Renal pelvis (tissue), 12 donors: Measurements from ENCODE around the gene HPN. TPM values are rescaled to one million over a fixed set of nuclear protein-coding genes. Genes with fewer than 3 reads are reported as not detected.
A peak's percentile ranks its signal among the peaks of the same experiment; 100 is the strongest.
"Not testable (repeated sequence)": the region's sequence is repeated elsewhere in the genome, so short reads cannot be mapped to it uniquely, and the experiment has no call there.

Experiments used
- DNase-seq: peaks from one replicate; pipeline ENCODE4 v3.0.0-alpha.2; 2013
- long read RNA-seq, 16 experiments: transcript quantifications; one replicate each; lab custom pipeline, GENCODE V29; 2026
- polyA plus RNA-seq, 3 donors: library from polyadenylated mRNA; unstranded; fragments of 120-200 nt; gene quantifications; one replicate each; pipeline ENCODE4 v1.2.1, GENCODE V29; 2013; ENCODE audit not compliant: insufficient read length in 3 of 3

Gene HPN
- polyA plus RNA-seq: 100 to 1,000 TPM; 118 to 150 (median 128) TPM
- long read RNA-seq, donor 1, partial matches to known transcripts: 92 of 92 reads
- long read RNA-seq, donor 1, other reads (novel, unspliced or antisense): 0 of 92 reads
- long read RNA-seq, donor 2, partial matches to known transcripts: 84 of 99 reads
- long read RNA-seq, donor 2, other reads (novel, unspliced or antisense): 15 of 99 reads
- long read RNA-seq, donor 3, partial matches to known transcripts: 61 of 66 reads
- long read RNA-seq, donor 3, other reads (novel, unspliced or antisense): 5 of 66 reads
- long read RNA-seq, donor 4, partial matches to known transcripts: 87 of 96 reads
- long read RNA-seq, donor 4, other reads (novel, unspliced or antisense): 9 of 96 reads
- long read RNA-seq, donor 5, partial matches to known transcripts: 46 of 46 reads
- long read RNA-seq, donor 5, other reads (novel, unspliced or antisense): 0 of 46 reads
- long read RNA-seq, donor 6, partial matches to known transcripts: 53 of 53 reads
- long read RNA-seq, donor 6, other reads (novel, unspliced or antisense): 0 of 53 reads
- long read RNA-seq, donor 7, partial matches to known transcripts: 89 of 100 reads
- long read RNA-seq, donor 7, other reads (novel, unspliced or antisense): 11 of 100 reads
- long read RNA-seq, donor 8: 0 reads
- long read RNA-seq, donor 9, partial matches to known transcripts: 134 of 142 reads
- long read RNA-seq, donor 9, other reads (novel, unspliced or antisense): 7 of 142 reads
- long read RNA-seq, donor 10, partial matches to known transcripts: 84 of 90 reads
- long read RNA-seq, donor 10, other reads (novel, unspliced or antisense): 5 of 90 reads
- long read RNA-seq, donor 11, partial matches to known transcripts: 59 of 60 reads
- long read RNA-seq, donor 11, other reads (novel, unspliced or antisense): 0 of 60 reads
- long read RNA-seq, donor 12, partial matches to known transcripts: 84 of 93 reads
- long read RNA-seq, donor 12, other reads (novel, unspliced or antisense): 8 of 93 reads
- long read RNA-seq, donor 13, partial matches to known transcripts: 50 of 50 reads
- long read RNA-seq, donor 13, other reads (novel, unspliced or antisense): 0 of 50 reads
- long read RNA-seq, donor 14: 0 reads
- long read RNA-seq, donor 15, partial matches to known transcripts: 79 of 87 reads
- long read RNA-seq, donor 15, other reads (novel, unspliced or antisense): 8 of 87 reads
- long read RNA-seq, donor 16, partial matches to known transcripts: 78 of 88 reads
- long read RNA-seq, donor 16, other reads (novel, unspliced or antisense): 10 of 88 reads

DNA sequence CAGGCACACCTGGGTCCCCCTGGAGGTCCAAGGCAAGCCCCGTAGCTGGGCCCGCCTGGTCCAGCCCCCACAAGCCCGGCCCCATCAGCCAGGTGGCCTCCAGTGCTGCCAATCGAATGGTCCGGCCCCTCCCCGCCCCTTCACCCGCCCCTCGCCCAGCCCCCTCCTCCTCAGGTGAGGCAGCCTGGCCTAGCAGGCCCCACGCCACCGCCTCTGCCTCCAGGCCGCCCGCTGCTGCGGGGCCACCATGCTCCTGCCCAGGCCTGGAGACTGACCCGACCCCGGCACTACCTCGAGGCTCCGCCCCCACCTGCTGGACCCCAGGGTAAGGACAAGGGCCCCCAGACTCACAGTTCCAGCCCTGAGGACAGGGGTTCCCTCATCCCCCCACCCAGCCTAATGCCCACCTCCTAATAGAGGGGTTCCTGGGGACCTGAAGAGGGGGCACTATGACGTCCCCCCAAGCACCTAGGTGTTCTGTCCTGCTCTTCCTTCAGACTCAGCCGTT lies at the start of gene HPN:
Gene HPN, plus strand, starts transcription at position 174 of the 508 bp plus-strand sequence. CDS start 786 bp downstream, outside the sequence.
- no peak for DNase-seq

DNA sequence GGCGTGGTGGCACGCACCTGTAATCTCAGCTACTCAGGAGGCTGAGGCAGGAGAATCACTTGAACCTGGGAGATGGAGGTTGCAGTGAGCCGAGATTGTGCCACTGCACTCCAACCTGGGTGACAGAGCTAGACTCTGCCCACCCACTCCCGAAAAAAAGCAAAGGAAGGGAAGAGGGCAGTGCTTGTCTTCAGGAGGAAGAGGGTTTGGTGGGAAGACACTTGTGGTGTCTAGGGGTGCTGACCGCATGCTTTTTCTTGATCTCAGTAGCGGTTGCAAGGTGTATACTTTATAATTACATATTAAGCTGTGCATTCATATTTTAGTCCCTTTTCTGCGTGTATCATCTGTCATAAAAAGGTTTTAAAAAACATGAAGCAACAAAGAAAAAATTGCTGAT lies 48.9 kb upstream of the HPN start:
- DNase-seq: not testable (repeated sequence)

DNA sequence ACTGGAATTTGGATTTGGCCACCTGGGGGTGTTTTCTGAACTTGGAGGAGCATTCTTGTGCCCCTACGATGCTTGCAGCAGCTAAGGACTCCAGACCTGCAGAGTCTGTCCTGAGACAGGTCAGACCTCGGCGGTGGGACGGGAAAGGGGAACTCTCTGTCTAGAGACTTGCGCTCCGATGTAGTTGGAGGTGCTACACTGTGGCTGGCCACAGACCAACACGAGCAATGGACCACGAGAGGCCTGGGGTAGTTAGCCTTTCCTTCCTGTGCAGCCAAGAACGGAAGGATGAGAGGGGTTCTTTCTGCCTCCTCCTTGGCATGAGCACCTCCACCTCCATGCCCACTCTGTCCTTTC lies 47.3 kb upstream of the HPN start:
- no peak for DNase-seq

DNA sequence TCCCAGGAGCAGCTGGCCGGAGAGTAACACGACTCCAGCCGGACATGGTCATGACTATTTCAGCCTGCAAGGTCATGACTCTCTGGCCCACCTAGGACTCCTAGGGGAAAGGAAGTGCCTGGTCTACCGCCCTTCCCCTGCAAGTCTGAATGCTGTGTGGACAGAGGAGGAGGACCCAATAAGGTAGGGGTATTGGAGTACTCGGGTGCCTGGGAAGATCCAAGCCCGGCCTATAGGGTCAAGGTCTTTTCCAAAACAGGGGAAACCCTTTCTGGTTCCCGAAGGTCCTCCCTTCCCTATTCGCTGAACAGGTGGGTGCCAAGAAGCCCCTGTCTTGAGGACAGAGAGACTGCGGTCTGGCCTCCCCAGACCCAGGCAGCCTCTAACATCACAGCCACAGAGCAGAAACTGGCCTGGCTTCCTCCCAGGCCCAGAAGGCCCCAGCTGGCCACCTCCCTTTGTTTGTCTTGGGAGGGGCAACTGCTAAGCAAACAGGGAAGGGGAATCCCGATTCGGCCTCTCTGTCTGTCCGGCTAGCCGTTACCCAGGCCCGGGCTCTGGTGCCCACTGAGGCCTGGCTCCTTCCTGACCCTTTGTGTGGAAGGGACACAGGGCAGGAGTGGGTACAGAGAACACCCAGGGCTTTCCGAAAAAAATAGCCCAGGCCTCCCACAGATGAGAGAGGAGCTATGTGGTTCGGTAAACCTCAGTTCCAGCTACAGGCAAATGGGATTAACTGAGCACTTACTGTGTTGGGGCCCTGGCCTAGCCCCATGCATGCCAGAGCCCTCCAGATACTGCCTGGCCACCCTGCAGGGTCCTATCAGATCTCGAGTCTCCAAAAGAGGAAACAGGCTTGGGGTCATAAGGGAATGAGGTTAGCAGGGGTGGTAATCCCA lies 46.6 kb upstream of the HPN start:
- no peak for DNase-seq

DNA sequence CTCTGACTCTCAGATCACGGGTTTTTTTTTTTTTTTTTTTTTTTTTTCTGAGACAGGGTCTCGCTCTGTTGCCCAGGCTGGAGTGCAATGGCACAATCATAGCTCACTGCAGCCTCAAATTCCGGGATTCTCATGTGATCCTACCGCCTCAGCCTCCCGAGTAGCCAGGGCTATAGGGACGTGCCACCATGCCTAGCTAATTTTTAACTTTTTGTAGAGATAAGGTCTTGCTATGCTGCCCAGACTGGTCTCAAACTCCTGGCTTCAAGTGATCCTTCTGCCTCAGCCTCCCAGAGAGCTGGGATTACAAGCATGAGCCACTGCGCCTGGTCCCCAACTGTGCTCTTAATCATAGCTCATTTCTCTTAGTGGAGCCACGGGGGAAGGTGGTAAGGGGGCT lies 46.0 kb upstream of the HPN start:
- DNase-seq: no peak

DNA sequence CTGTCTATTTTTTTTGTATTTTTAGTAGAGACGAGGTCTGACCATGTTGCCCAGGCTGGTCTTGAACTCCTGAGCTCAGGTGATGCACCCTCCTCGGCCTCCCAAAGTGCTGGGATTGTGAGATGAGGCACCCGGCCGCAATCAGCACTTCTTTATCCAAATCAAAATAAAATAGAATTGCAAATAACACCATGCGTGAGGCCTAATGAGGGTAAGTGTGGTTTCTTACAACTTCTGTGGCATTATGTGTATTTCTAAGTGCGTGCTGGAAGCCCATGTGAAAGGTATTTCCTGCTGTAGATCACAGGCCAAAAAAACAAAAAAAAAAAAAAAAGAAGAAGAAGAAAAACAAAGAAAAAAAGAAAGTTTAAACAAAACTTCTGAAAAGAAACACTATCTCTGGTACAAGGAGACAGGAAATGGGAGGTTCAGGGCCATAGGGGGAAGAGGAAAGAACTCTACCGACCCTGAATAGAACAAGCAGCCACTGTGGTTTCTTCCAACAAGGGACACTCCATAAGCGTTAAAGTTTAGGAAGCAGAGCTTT lies 44.4 kb upstream of the HPN start:
- DNase-seq: peak; percentile 19

DNA sequence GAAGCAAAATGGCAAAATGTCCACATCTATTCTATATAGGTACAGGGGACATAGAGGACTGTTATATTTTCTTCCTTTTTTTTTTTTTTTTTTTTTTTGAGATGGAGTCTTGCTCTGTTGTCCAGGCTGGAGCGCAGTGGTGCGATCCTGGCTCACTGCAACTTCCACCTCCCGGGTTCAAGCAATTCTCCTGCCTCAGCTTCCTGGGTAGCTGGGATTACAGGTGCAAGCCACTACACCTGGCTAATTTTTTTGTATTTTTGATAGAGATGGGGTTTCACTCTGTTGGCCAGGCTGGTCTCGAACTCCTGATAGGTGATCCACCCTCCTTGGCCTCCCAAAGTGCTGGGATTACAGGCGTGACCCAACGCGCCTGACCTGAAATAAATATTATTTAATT lies 43.3 kb upstream of the HPN start:
- not testable (repeated sequence) for DNase-seq

DNA sequence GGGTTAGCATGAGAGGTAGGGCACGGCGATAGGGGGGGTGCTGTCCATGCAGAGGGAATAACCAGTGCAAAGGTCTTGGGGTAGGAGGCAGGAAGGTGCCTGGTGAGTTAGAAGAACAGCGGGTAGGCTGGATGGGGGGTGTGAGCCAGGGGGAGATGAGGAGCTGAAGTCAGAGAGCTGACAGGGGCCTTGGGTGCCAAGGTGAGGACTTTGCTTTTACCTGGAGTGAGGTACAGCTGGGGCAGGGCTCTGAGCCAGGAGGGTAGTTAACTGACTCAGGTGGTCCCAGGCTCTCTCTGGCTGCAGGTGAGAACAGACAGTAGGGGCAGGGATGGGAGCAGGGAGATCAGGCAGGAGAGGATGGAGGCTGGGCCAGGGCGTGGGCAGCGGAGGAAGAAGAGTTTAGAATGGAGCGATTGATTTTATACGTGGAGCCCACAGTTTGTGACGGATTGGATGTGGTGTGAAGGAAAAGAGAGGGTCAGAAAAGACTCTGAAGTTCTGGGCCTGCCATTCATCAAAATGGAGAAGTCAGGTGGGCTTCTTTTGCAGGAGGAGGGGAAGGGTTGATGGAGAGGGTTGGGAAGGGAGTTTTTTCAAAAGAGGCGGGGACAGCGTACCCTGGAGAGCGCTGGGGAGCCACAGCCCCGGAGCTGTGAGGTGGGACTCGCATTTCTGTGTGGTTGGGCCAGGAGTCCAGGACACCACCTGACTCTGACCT lies 42.6 kb upstream of the HPN start:
- DNase-seq: peak; percentile 65

DNA sequence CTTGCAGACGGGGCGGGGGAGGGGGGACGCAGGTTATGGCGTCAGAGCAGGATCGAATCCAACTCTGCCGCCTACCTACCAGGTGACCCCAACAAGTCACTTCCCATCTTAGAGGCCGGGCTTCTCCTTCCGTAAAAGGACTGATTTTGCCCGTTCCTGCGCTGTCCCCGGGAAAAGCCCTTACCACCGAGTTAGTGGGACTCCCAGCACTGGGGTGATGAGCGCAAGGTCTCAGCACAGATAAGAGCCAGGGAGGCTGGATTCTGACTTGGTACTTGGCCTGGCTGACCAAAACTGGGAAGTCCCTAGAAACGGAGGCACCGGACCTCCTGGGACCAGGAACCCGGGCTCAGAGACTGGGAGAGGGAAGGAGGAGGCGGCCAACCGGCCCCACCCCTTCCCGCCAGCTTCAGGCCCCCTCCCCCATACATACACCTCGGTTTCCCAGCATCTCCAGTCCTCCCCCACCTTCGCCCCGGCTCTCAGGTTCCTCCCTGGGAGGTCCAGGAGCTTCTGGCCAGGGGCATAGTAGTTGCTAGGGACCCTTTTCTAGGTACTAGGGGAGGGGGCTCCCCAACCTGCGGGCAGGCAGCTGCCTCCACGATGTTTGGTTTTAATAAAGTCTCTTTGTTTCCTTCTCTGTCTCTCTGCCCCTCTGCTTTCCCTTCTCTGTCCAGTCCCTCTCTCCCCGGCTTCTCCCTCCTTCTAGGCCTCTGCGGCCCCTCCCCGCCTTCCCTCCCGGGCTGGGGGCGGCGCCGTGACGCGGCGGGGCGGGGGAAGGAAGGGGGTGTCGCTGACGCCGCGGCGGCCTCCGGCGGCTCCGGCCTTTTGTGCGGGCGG lies 41.8 kb upstream of the HPN start, which contains the start of gene GRAMD1A:
Gene GRAMD1A, plus strand, starts transcription at position 826 of the 840 bp plus-strand sequence. CDS start 156 bp downstream, outside the sequence.
- peak; percentile 91 for DNase-seq

DNA sequence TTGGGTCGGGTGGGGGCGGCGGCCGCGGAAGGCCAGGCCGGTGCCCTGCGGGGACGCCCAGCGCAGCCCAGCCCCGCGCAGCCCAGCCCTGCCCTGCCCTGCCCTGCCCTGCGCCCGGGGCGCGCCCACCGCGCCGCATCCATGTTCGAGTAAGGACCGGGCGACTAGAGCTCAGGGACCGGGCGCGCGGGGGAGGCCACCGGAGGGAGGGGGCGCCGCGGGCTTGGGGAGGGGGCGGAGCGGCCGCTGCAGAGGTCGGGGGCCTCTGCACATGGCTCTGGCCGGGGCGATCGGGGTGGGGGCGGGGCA lies 41.2 kb upstream of the HPN start:
- DNase-seq: no peak

DNA sequence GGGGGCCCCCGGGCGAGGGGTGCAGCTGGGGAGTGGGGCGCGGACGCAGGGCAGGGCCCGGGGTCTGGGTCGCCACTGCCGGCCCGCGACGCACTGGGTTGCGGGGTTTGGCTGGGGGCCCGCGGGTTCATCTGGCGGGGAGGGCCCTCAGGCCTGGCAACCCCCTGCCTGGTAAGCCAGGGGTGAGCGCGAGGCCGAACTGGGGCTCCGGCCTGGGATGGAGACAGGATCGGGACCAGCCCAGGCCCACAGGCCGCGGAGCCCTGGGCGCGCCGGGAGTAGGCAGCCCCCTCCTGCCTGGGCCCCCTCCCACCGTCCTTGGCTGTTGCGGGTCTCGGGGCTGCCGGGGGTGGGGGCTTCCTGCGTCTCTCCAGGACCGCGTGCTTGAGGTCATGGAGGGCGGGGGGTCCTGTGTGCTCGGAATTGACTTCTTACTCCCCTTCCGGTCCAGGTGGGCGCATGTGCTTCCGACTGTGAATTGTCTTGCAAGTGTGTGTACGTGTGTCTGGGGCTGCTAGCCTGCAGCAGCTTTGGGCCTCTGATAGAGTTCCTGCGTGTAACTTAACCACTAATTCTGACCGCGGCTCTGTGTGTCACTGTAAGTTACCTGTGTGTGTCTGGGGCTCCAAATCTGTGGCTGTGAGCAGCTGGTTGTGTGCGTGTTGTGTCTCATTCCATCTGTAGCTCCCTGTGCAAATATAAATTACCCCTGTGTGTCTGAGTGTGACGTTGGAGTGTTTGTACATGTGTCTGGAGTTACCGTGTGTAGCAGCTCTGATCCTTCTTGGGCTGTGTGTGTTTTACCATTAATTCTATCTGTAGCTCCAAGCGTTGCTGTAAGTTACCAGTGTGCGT lies 40.6 kb upstream of the HPN start:
- peak; percentile 57 for DNase-seq

DNA sequence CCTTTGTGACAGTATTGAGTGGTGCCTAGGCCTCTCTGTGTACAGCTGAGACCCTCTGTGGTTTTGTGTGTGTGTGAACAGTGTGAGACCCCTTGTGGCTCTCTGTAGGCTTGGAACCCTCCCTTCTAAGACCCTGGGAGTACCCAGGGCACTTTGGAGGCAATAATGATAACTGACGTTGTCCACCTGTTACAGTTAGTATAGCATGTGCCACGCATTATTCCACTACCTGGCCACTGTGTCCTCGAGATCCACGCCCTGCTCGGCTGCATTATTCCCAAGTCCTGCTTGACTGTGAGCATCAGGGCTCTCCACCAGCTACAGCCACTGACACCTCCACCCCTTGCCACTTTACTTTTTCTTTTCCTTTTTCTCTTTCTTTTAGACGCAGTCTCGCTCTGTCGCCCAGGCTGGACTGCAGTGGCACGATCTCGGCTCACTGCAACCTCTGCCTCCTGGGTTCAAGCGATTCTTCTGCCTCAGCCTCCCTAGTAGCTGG lies 39.4 kb upstream of the HPN start:
- no peak for DNase-seq

DNA sequence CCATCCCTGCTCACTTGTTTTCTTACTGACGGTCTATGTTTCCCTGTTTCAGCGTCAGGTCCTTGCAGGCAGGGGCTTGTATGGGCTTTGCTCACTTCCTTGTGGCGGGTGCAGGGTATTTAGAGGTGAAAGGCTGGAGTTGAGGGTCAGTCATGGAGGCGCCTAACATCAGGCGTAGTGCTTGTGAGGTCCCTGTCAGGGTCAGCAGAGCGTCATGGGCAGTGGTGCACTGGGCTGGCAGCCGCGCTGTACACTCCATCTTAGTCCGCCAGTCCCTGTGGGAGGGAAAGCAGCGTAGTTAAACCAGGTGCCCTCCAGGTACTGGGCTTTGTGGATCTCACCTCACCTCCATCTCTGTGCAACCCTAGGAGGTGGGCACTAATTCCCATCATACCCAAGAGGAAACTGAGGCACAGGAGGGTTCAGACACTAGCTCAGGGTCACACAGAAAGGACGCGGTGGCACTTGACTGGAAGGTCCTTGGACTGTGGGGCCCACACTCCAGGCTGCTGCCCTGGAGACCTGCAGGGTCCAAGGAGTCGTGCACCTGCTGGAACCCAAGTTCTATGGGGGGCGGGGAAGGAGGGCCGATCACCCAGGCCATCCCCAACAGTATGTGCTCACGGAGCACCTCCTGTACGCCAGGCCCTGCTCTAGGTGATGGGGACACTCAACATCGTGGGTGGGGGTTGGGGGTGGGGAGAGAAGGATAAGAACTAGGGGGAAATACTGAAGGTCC lies 36.8 kb upstream of the HPN start:
- DNase-seq: no peak

DNA sequence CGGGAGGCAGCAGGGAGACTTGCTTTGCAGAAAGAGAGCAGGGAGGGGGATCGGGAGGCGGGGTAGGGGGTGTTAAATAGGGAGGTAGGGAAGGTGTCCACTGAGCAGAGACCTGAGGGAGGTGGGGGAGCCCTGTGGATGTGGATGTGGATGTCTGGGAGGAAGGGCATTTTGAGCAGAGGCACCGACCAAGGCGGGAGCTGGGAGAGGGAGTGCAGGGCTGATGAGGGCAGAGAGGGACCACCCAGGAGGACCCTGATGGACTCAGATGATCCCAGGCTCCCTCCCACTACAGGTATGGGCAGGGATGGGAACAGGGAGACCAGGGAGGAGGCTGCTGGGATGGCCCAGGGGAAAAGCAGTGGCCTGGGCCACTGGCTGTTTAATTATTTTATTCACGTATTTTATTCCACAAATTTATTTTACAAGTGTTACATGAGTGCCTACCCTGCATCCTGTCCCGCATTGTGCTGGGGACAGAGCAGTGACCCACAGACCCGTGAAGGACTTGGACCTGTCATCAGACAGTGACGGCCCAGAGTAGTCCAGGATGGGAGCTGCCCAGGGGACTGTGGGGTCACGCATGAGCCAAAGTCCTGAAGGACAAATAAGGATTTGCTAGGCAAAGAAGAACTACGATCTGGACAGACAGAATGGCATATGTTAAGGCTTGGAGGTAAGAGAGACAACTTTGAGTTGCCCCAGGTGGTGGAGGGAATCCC lies 36.1 kb upstream of the HPN start:
- no peak for DNase-seq

DNA sequence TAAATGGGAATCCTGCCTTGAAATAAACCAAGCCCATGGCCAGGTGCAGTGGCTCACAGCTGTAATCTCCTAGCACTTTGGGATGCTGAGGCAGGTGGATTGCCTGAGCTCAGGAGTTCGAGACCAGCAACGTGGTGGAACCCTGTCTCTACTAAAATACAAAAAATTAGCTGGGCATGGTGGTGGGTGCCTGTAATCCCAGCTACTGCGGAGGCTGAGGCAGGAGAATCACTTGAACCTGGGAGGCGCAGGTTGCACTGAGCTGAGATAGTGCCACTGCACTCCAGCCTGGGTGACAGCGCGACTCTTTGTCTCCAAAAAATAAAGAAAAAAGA lies 35.5 kb upstream of the HPN start:
- not testable (repeated sequence) for DNase-seq

DNA sequence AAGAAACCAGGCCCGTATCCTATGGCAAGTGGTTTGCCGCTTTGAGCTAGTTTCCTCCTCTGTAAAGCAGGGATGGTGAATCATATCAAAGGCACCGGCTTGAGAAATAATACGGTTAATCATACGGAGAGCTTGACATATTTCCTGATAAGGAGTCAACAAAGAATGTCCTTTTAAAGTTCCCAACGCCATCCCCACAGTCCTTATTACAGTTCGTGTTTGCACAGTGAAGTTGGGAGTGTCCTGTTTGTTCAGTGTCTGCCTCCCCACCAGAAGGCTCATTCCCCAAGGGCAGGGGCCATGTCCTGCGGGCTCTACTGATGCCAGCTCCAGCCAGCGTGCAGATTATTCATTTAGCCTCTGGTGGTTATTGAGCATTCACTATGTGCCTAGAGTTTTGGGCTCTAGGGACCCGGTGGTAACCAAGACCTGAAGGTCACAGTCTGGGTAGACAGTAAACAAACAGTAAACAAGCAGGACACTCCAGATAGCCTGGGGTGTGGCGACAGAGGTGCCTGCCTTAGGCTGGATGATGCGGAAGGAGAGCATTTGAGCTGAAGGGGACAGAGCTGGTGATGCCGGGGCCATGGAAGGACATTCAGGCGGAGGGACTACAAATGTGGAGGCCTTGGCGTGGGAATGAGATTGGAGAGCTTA lies 35.1 kb upstream of the HPN start:
- no peak for DNase-seq
